Ishikawa (cell line): Measurements from ENCODE around the gene KLHL26.

Source experiments
- EGR1 ChIP-seq: IDR thresholded peaks from 2 replicates; pipeline ENCODE4 v1.6.1; 2012
- TF ChIP-seq, protein P1 (sequence below): IDR thresholded peaks from 2 replicates; pipeline ENCODE4 v1.6.1; 2012

DNA sequence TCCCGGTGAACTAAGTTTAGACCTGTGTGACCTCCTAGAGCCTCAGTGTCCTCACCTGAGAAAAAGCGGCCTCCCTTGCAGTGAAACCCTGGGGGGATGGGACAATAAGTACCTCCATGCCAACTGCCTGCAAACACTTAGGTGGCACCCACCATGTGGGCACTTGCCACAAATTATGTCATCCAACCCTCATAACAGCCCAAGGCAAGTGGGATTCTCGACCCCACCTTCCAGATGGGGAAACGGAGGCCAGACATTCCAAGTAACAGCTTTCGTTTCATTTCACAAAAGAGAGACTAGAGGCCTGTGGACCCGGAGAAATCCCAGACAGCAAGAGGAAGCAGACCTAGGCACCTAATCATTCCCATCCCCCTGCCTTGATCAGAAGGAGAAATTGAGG lies 41.4 kb upstream of the KLHL26 start:
- TF ChIP-seq, protein P1, sequence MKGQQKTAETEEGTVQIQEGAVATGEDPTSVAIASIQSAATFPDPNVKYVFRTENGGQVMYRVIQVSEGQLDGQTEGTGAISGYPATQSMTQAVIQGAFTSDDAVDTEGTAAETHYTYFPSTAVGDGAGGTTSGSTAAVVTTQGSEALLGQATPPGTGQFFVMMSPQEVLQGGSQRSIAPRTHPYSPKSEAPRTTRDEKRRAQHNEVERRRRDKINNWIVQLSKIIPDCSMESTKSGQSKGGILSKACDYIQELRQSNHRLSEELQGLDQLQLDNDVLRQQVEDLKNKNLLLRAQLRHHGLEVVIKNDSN, result no peak
- TF ChIP-seq EGR1, result no peak
